Kidney epithelial cell (primary cell): ENCODE results near the gene CFLAR. TPM values are rescaled to one million over a fixed set of nuclear protein-coding genes. Genes with fewer than 3 reads are reported as not detected.
A peak's percentile ranks its signal among the peaks of the same experiment; 100 is the strongest.
"Not testable (repeated sequence)": the region's sequence is repeated elsewhere in the genome, so short reads cannot be mapped to it uniquely, and the experiment has no call there.

ENCODE experiments used
- DNase-seq: peaks from one replicate; pipeline ENCODE4 v3.0.0-alpha.2; 2010; ENCODE audit warnings: low read depth
- H3K27me3 ChIP-seq: 2 replicates; pipeline ENCODE4 v1.6.0; 2011; ENCODE audit warnings: low read length; ENCODE audit not compliant: control insufficient read depth, insufficient read depth
- H3K36me3 ChIP-seq: 2 replicates; pipeline ENCODE4 v1.5.1; 2011; ENCODE audit warnings: low read length; ENCODE audit not compliant: control insufficient read depth, insufficient read depth
- H3K4me3 ChIP-seq: 2 replicates; pipeline ENCODE4 v1.5.1; 2011; ENCODE audit warnings: low read depth, mild to moderate bottlenecking, control low read depth, low read length
- CTCF ChIP-seq: IDR thresholded peaks from 2 replicates; pipeline ENCODE4 v1.5.1; 2011; ENCODE audit warnings: mild to moderate bottlenecking, moderate library complexity, low read length, control low read depth, inconsistent platforms; ENCODE audit not compliant: insufficient read depth, poor library complexity, severe bottlenecking
- total RNA-seq: library from RNA; depleted of rRNA; stranded (reverse); fragments of >200 nt; gene quantifications from 2 replicates; pipeline ENCODE4 v1.2.3, GENCODE V29; 2015

Gene CFLAR
- total RNA-seq, 1 donor from 2014 or later, result 99.7 TPM

DNA sequence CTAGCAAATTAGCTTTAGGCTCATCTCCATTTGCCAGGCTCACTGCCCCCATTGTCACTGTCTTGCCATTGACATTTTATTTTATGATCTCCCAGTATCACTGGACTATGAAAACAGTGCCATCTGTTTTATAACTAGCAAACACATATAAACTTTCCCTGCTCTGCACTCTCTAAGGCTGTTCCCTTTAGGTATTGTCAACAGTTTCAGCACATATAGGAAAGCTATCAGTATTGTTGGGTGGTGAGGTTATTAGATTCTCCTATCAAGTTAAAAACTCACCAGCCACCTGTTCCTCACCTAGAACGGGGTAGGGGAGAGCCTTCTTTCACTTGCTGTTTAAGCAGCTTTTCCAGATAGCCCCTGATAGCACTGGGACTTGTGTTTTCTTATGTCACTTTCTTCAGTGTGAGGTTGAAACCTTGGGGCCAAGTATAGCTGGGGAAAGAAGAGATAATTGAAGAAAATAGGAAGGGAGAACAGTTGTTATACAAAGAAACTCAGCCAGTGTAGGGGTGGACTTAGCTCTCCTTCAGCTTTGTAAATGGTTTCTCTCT is 32.5 kb downstream of the CFLAR start:
- Histone ChIP-seq H3K36me3 (peaks cover 1% of the 10 kb centered on the region), H3K4me3 (no peak overlapping the region), H3K27me3 (no peaks in the 10 kb centered on the region)
- TF ChIP-seq CTCF, result no peak
- no peak for DNase-seq

- TF ChIP-seq CTCF, result no peak
- Histone ChIP-seq H3K36me3 (peaks cover 1% of the 10 kb centered on the region), H3K4me3 (no peak overlapping the region), H3K27me3 (no peaks in the 10 kb centered on the region)
- DNase-seq, result peak; percentile 97
Measured at GRCh38 chr2:201149064-201149820, 33.3 kb downstream of the CFLAR start.

DNA sequence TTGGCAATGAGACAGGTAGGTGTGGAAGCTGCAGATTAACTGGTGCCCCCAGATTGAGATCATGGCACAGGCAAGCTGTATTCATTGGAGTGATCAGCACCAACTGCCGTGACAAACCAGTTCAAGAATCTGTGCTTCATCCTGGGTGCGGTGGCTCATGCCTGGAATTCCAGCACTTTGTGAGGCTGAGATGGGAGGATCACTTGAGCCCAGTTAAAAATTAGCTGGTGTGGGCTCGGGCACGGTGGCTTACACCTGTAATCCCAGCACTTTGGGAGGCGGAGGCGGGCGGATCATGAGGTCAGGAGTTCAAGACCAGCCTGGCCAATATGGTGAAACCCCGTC is 33.8 kb downstream of the CFLAR start:
- H3K36me3 ChIP-seq, H3K27me3 ChIP-seq, H3K4me3 ChIP-seq: not testable (repeated sequence)
- DNase-seq, result peak; percentile 74

GRCh38 chr2:201150454-201151020 is 34.6 kb downstream of the CFLAR start:
- H3K4me3 ChIP-seq, result no peak overlapping the region
- TF ChIP-seq CTCF, result no peak
- no peaks in the 10 kb centered on the region for H3K27me3 ChIP-seq
- peaks cover 1% of the 10 kb centered on the region for H3K36me3 ChIP-seq
- DNase-seq, result no peak

- DNase-seq, result peak; percentile 85
- no peak overlapping the region for H3K4me3 ChIP-seq
- H3K27me3 ChIP-seq, result no peaks in the 10 kb centered on the region
- peaks cover 1% of the 10 kb centered on the region for H3K36me3 ChIP-seq
- TF ChIP-seq CTCF, result no peak
Measured at GRCh38 chr2:201151127-201151981, 35.4 kb downstream of the CFLAR start.

DNA sequence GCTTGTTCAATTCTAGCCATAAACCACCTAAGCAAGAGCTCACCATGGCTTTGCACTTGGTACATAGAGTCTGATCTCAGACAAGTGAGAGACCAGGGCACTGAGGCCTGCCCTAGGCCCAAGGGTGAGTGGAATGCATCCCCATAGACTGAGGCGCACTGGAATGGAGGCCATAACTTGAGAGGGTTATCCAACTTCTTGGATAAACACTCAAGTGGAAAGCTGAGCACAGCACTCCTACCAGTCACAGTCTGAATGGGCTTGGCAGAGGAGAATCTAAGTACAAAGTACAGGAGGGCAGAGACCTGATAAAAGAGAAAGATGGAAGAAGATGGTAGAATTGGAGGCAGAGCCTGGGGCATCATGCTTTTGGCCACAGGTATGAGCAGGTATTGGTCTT is 36.6 kb downstream of the CFLAR start:
- Histone ChIP-seq H3K36me3 (peaks cover 1% of the 10 kb centered on the region), H3K4me3 (no peak overlapping the region), H3K27me3 (no peaks in the 10 kb centered on the region)
- no peak for DNase-seq
- TF ChIP-seq CTCF, result no peak
